ENCODE data around the gene ECHS1.
"Not testable (repeated sequence)": the region's sequence is repeated elsewhere in the genome, so short reads cannot be mapped to it uniquely, and the experiment has no call there.

ECHS1 gene

DNA sequence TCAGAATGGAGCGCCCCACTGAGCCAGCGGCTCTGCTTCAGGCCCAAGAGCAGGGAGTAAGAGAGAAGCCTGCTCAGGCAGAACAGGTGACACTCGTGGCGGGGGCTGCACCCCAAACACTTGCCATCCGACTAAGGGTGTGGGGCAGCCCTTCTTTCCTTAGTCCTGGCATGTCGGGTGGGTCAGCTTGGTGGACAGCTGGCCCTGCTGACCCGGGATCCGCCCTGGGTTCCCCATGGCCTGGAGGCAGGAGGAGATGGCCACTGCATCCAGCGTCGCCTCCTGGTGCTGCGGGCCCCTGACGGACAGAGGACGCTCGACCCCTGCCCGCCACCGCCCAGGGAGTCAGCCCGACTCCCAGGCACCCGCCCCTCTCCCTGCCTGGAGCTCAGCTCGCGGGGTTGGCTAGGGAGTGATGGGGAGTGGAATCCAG, 4.7 kb upstream of the ECHS1 start:
- no peak for DNase-seq

DNA sequence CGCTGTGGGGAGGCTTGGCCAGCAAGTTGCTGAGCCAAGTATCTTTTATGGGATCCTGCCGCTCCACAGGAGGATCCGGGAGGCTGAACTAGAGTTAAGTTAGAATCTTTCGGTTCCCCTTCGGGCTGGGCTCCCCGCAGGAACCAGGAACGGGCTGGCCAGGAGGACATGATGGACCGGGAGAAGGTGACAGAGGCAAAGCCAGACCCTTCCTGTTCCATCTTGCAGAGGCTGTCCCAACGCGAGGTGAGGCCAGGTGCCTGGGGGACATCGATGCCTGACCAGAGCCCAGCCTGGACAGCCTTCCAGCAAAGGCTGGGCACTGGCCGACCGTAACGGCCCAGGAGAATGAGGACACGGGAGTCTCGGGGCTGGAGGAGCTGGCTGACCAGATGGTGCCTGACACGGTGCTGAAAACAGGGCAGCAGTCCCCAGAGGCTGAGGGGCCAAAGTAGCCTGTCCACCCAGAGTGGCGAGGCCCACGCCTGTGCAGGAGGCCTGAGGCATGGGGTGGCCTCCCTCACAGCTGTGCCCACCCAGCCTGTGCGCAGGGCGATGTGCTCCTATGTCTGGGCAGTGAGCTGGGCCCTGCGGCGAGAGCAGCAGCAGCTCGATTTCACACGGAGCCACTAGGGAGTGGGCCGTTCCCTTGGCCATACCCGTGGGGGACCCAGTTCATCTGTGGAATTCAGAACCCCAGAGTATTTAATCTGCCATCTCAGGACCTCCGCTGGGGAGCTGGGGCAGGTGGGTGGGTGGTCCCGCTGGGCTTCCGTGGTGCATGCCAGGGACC, 4.1 kb upstream of the ECHS1 start:
- no peak for DNase-seq

GRCh38 chr10:133376183-133376582, 3.0 kb upstream of the ECHS1 start:
- not testable (repeated sequence) for DNase-seq

DNA sequence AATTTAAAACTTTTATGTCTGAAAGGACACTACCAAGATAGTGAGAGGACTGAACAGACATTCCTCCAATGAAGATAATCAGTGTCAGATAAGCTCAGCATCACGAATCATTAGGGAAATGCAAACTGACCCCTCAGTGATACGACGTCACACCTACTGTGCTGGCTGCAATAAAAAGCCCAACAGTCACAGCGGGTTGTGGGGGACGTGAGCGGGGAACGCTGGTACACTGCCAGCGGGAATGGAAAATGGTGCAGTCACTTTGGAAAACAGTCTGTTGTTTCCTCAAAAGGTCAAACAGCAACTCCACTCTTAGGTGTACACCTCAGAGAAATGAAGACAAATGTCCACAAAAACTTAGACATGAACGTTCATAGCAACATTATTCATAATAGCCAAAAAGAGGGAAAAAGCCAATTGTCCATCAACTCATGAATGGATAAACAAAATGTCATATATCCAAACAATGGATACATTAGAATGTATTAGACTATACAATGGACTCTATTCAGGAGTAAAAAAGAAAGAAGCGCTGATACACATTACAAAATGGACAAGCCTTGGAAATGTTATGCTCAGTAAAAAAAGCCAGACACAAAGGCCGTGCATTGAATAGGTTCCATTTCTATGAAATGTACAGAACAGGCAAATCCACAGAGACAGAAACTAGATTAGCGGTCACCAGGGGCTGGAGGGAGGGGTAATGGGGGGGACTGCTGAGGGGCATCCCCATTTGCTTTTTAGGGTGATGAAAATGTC, 2.4 kb upstream of the ECHS1 start:
- no peak for DNase-seq

- DNase-seq, result no peak
These were observed 647 bp downstream of the ECHS1 start for GRCh38 chr10:133372507-133372906.

DNA sequence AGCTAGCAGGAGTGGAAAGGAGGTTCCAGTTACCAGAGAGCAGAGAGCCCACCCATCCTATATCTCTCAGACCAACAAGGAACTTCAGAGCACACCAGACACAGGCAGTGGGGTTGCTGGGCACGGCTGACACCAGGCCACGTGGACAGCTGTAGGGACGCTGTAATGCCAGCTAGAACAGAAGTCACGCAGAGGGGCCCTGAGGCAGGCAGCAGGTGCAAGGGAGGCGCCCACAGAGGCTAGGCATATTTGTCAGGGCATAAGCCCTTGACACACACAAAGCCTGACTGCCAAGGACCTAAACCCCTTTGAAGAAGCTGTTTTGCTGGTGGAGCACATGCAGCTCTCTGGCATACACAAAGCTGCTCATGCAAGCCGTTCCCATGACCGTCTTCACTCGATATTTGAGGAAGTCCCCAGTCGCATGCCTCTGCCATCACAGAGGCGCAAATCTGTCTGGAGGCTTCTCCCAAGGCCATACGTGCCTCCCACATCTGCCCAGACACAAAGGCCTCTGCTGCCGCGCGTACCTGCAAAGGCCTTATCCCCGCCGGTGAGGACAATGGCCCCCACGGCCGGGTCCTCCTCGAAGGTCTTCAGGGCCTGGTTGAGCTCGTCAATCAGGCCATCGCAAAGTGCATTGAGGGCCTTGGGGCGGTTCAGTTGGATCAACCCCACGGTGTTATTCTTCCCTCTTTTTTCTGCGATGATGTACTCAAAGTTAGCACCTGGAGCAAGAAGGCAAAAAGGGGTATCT, 2.9 kb downstream of the ECHS1 start:
- no peak for DNase-seq

- no peak for DNase-seq
These were observed 5.0 kb downstream of the ECHS1 start for GRCh38 chr10:133368153-133368552.

DNA sequence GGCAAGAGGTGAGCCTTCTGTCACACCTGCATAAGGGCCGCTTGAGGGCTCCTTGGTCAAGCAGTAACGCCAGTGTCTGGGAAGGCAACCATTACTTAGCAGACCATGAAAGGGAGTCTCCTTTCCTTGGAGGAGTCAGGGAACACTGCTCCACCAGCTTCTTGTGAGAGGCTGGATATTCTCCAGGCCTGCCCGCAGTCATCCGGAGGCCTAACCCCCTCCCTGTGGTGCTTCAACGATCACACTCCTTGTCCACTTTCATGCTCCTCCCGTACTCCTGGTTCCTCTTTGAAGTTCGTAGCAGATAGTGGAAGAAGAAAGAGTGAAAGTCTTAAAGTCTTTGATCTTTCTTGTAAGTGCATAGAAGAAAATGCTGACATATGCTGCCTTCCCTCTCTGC, 5.7 kb downstream of the ECHS1 start:
- not testable (repeated sequence) for DNase-seq

GRCh38 chr10:133366751-133367150, 6.4 kb downstream of the ECHS1 start:
- no peak for DNase-seq

DNA sequence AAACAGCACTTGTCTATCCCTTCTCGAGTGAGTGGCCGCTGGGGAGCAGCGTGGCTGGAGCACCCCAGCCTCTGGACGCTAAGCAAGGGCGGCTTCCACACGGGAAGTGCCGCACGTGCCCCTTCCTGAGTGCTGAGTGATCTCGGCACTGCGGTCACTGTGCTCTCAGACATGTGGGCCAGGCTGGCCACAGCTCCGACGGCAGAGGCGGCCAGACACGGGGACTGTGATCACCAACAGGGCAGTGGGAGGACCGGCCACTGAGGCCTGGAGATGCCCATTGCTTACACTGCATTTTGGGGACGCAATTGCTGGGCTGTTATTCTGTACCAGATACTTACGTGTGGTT, 7.0 kb downstream of the ECHS1 start:
- DNase-seq, result no peak

GRCh38 chr10:133365461-133366129, 7.6 kb downstream of the ECHS1 start:
- no peak for DNase-seq

- DNase-seq, result no peak
These were observed 8.3 kb downstream of the ECHS1 start for GRCh38 chr10:133364645-133365431.

DNA sequence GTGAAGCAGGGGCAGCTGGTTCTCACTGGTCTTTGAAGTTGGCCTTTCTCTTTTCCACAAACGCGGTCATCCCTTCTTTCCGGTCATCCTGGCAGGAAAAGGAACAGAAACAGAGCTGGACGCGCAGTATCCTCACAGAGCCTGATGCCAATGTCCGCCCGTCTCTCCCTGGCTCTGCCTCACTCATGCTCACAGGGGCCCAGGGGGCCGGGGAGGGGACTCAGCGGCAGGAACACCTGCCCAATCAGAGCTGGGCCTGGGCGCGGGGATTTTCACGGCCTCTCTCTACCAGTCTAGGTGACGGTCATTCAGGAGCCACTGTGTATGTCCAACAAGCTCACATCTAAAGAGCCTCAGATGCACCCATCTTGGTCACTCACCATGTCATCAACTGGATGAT, 10.3 kb downstream of the ECHS1 start:
- no peak for DNase-seq

GRCh38 chr10:133361773-133362441, 11.2 kb downstream of the ECHS1 start:
- no peak for DNase-seq

DNA sequence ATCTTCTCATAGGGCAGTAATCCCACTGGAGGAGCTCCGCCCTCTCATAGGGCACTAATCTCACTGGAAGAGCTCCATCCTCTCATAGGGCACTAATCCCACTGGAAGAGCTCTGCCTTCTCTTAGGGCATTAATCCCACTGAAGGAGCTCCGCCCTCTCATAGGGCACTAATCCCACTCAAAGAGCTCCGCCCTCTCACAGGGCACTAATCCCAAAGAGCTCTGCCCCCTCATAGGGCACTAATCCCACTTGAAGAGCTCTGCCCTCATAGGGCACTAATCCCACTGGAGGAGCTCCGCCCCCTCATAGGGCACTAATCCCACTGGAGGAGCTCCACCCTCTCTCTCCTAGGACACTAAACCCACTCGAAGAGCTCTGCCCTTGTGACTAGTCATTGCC, 11.9 kb downstream of the ECHS1 start:
- no peak for DNase-seq

GRCh38 chr10:133359972-133360610, 13.1 kb downstream of the ECHS1 start:
- DNase-seq, result no peak

- DNase-seq, result no peak
These were observed 13.6 kb downstream of the ECHS1 start for GRCh38 chr10:133359554-133359971.

DNA sequence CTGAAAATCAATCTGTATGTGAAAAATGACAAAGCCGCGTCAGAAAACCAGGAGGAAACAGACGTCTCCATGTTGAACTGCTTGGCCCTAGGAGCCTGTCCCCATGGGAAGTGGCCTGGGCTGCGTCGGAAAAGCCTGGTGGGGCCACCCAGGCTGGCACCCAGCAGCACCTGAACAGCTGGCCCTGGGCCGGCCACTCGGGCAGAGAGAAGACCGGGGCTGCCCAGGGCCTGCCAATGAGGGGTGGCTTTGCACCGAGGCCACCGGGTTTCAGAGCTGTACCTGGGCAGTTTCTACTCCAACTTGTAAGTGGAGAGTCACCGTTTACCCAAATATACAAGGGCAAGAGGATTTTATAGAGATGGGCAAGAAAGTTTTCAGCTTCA, 14.2 kb downstream of the ECHS1 start:
- DNase-seq, result no peak

DNA sequence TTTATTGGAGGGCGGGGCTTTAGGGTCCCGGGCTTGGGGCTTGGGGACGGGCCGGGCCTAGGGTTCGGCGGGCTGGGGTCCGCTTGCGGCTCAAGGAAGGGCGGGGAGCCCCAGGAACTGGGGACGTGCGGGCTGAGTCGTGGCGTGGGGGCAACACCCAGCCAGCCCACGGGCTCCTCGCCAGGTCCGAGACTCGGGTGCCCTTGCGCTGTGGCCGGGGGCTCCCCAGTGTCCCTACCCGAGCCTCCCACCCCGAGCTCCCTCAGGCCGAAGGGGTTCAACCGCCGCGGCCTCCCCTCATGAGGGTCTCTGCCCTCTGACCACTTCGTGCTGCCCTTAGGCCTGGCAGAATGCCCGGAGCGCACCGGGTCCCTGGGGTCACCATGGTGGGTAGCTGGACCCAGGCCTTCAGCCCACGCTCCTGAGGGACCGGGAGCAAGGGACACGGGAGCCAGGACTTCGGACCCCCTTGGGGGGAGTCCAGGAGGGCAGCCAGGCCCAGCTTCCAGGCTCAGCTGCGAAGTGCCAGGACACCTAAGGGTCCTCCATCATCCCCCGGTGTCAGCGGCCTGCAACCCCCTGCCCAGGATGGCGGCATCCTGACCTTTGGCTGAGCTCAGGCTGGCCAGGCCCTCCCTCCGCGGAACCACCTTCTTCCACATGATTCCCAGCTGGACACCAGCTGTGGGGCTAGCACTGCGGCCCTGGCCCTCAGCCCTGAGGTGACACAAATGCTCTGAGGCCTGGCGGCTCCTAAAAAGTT, 14.8 kb downstream of the ECHS1 start:
- DNase-seq, result no peak

All from SW 1271 (cell line).